ENCODE results near the gene DAPK3.
"Not testable (repeated sequence)": the region's sequence is repeated elsewhere in the genome, so short reads cannot be mapped to it uniquely, and the experiment has no call there.

DAPK3 gene

DNA sequence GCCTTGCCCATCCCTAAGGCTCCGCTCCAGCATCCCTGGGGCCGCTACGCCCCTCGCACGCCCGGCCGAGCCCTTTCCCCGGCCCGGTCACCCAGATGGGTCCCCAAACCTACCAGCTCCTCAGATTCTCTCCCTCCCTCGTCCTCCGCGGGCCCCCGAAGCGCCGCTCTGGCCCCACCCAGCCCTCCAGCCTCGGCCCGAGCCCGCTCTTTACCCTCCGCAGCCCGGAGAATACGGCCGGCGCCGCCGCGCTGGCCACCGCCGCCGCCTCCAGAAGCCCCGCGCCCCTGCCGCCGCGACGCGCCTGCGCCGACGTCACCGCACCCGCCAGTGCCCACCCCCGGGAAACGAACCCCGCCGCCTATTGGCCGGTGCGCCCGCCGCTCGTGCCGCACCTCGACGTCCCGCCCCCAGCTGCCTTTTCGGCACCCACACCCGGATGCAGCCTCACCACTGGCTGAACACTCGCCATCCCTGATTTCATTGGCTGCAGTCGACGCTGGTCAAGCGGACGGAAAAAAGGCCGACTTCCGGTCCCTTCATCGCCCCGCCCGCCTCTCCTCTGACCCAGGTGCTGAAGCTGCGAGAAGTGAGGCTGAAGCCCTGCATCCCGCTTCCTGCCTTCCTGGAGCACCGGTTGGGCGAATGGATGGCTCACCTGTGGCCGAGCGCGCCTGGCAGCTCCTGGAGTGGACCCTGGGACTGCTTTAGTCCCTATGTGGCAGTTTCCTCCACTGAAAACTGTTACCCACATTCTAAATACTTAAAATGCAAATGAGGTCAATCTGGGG, at the start of gene DAPK3:
Gene DAPK3, minus strand, starts transcription at position 292 of the 791 bp plus-strand sequence. CDS start 1,364 bp downstream, outside the sequence.
- peak; percentile 94 to 95 for DNase-seq (ENCODE audit: low read depth in 2 of 2)

DNA sequence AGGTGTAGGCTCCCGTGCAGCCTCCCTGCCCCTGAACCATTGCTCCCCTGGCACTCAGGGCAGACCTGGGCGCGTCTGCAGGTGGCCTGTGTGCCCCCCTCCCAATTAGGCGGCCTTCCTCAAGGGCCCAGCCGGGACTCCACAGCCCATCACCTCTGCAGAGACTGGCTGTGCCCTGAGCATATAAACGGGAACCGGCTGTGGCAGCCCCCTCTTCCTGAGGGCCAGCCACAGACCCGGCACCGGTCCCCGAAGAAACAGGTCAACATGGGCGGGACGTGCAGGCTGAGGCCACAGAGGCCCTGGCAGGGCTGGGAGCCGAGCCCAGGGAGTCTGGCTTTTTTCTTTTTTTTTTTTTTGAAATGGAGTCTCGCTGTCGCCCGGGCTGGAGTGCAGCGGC, 48.7 kb upstream of the DAPK3 start:
- no peak for DNase-seq (ENCODE audit: low read depth in 2 of 2)

DNA sequence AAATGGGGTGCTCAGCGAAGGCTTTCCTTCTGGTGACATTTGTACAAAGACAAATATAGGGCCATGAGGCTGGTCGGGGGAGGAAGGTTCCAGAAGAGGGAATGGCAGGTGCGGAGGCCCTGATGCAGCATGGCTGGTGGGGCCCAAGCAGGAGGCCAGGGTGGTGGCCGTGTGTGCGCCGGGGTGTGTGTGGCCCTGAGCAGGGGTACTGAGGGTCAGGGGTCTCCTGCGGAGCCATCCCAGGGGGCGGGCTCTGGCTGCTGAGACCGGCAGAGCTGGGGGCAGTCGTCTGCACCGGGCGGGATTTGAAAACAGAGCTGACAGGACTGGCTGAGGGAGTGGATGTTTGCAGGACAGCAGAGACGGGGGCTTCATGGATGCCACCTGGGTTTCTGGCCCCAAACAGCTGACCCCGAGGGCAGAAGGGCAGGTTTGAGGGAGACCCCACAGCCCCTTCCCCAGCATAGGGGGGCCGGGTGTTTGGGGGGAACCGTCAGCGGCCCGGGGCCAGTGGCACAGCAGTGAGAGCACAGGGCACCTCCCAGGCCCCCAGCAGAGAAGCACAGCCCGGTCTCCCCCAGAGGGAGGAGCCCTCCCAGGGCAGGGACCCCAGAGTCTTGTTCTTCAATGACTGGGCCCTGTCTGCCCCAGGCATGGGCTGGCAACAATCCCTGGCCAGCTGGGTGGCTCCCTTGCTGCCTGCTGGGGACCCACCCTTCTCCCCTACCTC, 48.0 kb upstream of the DAPK3 start:
- DNase-seq (ENCODE audit: low read depth in 2 of 2), result no peak

DNA sequence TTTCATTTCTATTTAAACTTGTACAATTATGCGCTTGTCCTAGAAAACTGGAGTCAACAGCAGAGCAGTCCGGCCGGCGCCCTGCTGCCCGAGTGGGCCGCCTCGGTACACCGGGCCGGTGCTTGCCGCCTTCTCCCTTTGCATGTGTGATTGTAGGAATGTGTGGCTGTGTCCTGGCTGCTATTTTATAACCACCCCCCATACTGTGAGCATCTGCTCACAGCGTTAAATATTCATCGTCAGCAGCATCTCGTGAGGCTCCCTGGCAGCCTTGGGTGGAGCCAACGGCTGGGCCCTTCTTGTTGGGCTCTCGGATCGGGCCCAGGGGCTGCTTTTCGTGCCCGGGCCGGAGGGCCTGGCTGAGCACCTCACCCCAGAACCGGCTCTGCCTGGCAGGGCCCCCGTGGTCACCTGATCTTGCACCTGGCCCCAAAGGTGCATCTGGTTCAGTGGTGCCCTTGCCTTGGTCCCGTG, 47.3 kb upstream of the DAPK3 start:
- no peak for DNase-seq (ENCODE audit: low read depth in 2 of 2)

DNA sequence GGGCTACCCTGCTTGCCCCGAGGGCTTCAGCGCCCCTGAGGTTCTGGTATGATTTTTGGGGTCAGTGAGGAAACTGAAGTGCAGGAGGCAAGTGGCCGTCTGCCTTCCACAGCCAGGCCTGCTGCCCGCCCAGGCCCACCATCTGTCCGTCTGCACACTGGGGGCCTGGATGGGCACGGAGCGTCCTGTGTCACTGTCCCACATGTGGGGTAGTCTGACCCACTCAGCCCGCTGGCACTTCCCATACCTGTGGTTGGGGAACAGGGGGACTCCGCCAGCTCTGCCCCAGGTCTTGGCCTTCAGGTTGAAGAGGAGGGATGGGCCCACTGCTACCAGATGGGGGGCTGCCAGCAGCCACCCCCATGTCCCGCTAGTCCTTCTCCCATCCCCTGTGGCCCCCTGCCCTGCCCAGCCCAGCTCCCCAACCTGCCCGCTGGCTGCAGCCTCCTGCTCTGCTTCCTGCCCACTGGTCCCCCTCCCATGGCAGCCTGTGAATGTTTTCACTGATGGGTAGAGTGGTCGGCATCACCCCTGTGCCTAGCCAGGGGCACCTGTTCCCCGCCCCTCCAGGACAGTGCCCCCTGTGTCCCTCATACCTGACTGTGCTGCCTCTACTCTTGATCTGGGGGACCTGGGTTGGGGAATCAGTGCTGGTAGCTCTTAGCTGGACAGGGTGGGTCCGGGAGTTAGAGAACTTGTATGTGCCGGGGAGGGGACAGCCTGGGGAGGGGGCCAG, 46.2 kb upstream of the DAPK3 start:
- no peak for DNase-seq (ENCODE audit: low read depth in 2 of 2)

DNA sequence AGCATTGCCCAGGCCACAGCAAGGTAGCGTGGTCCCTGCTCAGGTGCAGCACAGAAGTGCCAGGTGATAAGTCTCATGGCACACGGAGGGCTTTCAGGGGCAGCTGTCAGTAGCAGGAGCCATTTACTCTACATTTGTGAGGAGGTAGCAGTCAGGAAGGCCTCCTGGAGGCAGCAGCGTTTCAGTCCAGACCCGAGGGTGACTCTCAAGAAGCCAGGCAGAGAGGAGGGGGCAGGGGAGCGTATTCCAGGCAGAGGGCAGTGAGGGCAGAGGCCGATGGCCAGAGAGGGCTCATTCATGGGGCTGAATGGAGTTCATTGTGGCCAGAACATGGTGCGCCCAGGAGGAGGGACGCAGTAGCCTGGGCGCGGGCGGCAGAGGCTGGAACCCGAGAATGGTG, 45.6 kb upstream of the DAPK3 start:
- DNase-seq (ENCODE audit: low read depth in 2 of 2), result no peak

DNA sequence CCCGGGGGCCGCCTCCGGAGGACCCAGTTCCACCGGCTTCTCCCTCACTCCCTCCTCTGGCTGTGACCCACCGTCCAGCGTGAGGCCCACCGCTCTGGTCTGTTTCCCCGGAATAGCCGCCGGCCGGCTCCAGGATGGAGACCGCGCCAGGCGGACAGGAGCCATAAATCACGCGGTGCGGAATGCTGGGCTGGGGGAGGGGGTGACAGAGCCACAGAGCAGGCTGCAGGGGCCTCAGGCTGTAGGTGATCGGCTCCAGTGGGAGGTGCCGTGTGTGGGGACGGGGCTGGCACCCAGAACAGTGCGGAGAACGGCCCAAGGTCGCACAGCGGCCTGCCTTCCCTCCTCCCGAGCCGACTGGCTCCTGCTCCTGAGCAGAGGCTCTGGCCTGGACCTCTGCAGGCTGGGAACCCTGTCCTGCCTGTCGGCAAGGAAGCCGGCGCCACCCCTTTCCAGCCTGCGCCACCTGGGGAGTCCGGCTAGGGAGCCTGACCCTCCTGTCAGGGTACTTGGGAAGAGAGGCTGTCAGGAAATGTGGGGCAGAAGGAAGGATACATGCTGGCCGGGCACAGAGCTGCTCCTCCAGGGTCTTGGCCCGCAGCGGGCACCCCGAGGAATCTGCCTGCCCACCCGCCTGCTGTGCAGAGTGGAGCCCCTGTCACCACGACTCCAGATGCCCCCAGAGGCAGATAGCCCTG, 45.0 kb upstream of the DAPK3 start:
- DNase-seq (ENCODE audit: low read depth in 2 of 2), result no peak

DNA sequence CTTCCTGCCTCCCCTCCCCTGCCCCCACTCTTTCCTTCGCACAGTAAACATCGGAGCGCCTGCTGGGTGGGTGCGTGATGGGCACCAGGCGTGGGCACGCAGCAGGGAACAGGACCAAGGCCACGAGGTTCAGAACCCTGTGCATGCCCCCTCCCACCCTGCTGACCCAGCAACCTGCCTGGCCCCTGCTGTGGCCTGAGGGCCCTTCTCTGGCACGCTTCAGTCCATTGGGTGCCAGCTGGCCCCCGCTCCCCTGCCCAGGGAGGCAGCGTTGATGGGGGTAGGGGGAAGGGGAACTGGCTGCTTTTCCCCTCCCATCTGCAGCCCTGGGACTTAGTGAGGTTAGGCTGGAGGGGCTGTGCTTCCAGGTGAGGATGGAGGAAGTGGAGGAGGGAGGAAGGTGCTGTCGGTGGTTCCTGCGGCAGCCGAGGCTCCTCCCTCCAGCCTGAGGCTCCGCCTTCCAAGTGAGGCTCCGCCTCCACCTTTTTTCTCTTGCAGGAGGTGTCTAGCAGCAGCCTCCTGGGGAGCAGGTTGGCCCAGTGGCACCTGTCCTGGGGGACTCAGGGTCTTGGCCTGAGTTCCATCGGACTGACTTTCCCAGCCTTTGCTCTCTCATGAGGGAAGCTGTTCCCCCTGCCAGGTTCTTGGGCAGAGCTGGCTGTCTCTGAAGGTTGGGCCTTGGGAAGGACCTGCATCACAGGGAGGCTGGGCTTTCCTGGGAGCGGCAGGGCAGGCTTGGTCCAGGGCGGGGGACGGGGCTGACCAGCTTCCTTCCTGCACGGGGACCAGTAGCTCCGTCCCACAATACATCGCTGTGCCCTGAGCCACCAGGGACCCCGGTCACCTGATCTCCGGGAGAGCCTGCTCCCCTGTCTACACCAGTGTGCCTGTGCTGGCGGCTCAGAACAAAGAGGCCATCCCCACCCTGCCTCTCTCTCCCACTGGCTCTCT, 43.9 kb upstream of the DAPK3 start:
- DNase-seq (ENCODE audit: low read depth in 2 of 2), result peak in 1 of 2 donors; percentile 14

DNA sequence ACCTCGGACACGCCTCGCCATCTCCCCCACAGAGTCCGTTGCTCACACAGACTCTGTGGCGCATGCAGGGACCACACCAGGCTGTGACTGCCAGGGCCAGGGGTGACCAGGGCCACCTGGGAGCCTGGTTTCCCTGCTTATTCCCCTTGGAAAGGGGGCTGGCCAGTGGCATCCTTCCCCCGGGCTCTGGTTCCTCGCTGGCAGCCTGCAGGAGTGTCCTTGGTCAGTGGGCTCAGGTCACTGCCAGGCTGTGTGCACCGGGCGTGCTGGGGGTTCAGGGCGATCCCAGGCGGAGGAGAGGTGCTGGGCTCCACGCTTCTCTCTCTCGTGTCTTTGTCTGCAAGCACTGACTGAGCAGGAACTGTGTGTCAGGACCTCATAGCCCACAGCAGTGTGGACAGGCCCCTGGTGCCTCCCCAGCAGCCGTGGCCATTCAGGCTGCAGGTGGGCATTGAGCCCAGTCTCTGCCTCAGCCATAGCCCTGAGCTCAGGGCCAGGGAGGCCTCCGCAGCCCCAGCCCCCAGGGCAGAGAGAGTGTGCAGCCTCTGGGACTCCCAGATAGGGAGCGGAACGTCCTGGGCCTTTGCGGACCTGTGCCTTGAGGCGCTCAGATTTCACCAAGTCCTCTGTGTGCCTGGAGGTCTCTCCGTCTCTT, 43.1 kb upstream of the DAPK3 start:
- no peak for DNase-seq (ENCODE audit: low read depth in 2 of 2)

DNA sequence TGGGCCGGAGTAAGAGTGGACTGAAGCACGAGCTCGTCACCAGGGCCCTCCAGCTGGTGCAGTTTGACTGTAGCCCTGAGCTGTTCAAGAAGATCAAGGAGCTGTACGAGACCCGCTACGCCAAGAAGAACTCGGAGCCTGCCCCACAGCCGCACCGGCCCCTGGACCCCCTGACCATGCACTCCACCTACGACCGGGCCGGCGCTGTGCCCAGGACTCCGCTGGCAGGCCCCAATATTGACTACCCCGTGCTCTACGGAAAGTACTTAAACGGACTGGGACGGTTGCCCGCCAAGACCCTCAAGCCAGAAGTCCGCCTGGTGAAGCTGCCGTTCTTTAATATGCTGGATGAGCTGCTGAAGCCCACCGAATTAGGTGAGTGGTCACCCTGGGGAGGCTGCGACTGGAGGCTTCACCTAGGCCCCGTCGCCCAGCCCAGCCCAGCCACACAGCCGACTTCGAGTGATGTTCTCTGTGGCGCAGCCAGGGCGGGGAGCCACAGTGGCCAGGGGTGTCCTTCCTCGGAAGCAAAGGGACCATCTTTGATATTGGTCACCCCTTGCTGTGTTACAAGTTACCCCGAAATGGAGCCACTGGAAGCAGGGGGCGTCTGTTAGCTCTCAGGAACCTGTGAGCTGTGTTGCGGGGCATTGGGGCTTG, 42.2 kb upstream of the DAPK3 start:
- DNase-seq (ENCODE audit: low read depth in 2 of 2), result no peak

DNA sequence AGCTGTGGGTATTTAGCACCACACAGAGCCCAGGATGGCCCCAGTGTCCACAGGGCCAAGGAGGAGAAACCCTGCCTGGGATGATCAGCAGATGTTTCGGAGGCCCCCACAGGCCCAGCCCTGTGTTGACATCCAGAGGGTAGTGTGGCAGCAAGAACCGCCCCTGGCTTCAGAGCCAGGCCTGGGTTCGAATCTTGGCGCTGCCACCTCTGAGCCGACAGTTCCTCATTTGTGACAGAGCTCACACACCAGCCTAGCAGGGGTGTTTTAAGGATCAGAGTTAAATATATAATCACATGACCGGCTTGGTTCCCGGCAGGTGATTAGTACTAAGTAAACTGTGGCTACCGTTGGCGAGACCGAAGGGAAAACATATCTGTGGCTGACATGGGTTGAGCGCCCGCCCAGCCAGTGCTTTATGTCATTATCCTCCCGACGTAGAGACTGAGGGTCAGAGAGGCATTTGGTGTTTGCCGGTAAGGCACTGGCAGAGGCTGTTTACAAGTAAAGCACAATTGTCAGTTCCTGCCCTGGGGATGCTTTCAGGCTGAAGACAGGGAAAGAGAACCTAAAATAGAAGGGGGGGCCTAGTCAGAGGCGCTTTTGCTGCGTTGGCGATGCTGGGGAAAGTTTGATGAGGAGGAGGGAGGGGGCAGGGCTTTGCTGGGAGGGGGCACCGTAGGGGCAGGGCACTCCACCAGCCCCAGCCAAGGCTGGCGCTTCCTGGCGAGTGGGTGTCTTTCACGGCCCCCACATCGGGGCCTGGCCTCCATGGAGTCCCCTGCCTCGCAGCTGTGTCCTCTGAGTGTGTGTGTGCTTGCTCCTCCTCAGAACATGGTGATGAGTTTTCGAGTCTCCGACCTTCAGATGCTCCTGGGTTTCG, 41.4 kb upstream of the DAPK3 start:
- no peak for DNase-seq (ENCODE audit: low read depth in 2 of 2)

DNA sequence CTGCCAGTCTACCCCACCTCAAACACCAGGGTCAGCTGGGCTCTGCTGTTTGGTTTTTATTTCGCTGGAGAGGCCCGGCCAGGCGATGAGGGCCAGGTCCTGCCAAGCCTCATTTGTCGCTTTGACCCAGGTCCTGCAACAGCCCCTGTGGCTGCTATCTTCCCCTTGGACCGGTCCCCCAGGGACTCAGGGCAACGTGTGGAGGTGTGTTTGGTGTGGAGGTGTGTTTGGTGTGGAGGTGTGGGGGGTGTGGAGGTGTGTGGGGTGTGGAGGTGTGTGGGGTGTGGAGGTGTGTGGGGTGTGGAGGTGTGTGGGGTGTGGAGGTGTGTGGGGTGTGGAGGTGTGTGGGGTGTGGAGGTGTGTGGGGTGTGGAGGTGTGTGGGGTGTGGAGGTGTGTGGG, 40.5 kb upstream of the DAPK3 start:
- not testable (repeated sequence) for DNase-seq (ENCODE audit: low read depth in 2 of 2)

DNA sequence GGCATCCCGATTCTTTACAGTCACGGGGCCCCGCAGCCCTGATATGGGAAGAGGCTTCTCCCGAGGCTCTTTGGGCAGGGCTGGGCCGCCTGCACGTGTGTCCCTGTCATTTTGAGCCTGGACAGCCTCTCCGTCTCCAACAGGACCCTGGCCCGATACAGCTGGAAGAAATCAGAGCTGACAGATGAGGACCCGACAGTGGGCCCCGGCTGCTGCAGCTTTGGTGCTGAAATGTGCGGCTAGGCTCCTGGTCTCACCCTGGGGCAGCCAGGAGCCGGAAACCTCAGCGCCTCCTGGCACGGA, 39.9 kb upstream of the DAPK3 start:
- no peak for DNase-seq (ENCODE audit: low read depth in 2 of 2)

DNA sequence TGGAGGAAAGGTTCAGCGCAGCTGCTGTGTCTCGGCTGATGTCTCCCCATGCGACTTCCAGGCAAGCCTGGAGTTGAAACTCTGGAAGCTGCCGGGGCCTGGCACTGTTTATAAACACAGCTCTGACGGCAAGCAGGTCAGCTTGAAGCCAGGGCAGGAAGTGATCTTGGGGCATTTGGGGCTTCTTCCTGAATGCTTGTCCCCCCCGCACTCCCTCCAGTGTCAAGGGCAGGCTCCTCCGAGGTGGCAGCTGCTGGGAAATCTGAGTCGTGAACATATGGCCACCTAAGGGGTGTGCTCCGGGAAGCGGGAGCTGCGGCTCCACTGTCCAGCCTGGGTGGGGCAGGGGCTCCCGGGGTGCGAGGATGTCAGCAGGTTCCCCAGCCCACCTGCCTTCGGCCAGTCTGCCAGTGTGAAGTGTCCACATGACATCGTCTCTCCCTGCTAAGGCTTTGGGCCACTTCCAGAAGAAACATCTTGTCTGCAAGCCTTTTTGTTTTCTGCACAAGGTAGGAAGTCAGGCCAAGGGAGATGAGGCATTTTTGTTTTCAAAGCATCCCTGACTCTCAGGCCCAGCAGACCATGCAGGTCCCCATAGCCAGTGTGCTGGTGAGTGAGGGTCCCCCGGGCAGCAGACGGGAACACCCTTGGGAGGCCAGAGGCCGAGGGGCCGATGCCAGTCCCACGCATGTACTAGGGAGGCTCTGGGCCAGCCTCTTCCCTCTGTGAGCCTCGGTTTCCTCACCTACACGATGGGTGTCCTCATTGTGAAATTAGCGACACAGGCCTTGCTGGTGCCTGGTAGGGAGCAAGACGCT, 39.3 kb upstream of the DAPK3 start:
- DNase-seq (ENCODE audit: low read depth in 2 of 2), result no peak

DNA sequence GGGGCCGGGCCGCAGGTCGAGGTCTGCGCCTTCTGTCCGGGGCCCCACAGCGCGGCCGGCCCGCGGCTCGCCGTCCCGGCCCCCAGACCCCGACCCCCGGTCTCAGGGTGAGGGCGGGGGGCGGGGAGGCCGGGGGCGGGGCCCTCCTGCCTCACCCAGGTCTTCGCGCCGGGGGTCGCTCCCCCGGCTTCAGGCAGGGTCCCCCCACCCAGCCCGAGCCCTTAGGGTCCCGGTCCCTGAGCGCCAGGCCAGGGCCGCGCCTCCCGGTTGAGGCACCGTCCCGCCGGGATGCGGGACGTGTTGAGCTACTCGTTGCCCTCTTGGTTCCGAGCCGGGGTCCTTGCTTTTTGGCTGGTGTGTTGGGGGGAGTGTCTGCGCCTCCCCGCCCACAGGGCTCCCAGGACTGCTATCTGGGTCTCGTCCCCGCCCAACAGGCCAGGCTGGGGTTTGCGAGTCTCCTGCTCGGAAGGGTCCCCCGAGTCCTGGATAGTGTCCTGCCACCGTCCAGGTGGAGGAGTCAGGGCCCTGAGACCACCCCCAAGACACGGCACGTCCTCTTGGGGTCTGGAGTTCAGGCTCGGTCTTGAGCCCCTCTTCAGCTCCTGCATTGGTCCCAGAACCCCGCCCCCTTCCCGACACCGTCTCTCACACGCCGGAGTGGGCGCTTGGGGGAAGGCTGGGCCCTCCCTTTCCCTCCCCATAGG, 37.1 kb upstream of the DAPK3 start:
- DNase-seq (ENCODE audit: low read depth in 2 of 2), result no peak

DNA sequence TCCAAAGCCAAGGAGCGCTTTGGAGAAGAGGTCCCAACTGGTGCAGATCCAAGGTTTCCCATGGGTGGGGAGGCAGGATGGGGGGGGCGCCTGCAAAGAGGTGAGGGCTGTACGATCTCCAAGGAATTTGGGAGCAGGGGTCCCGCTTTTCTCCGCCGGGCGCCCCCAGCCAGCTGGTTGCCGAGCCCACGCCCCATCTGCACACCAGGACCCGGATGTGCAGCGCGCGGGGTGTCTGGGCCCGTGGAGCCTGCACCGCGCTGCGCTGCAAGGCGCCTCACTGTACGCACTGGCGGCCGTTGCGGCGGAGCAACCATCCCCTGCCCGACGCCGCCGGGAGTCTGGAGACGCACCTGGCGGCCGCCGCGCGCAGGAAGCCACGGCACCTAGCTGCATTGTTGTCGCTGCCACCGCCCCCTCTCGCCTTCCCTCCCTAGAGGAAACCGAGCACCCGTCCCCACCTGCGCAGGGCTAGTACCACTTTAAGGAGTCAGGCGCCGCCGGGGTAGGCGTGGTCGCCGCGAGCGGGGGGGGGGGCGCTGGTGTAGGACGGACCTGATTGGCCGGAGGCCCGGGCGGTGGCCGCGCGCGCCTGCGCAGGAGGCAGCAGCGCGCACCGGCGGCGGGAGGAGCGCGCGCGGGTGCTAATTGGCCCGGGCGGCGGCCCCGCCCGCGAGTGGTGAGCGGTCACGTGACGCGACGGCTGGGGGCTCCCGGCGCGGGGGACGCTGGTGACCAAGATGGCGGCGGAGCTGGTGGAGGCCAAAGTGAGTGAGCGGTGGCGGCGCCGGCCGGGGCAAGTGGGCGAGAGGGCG, 36.3 kb upstream of the DAPK3 start, which contains the start of gene PIAS4:
Gene PIAS4, plus strand, starts transcription at position 716 of the 815 bp plus-strand sequence. Its CDS starts 25 bp downstream, at position 741.
- DNase-seq (ENCODE audit: low read depth in 2 of 2), result peak; percentile 96 to 97

Data from stimulated activated CD8-positive, alpha-beta memory T cell treated with anti-CD3 and anti-CD28 coated beads, Interleukin-15, amount 100 ng/mL, for 48 hours (primary cell).